K562 (cell line): Measurements from ENCODE around the gene C17orf50. TPM values are rescaled to one million over a fixed set of nuclear protein-coding genes. Genes with fewer than 3 reads are reported as not detected.

Experiments
- ATAC-seq: fragments of 200-7000 bp; cut with Tn5 transposase; 3 replicates; pipeline ENCODE4 v1.9.1; 2020; ENCODE audit warnings: moderate library complexity
- BruUV-seq: library from RNA; stranded (reverse); fragments of 400-500 nt; replicated peaks from 2 replicates; lab custom pipeline; 2021; lab: Mats Ljungman, UMichigan
- CTCF ChIA-PET: fragments of 300-600 bp; formaldehyde crosslinking; extraction: SDS; loops from one replicate; lab custom pipeline; 2021; ENCODE audit warnings: low intra/inter-chr PET ratio; lab: Yijun Ruan, JAX
- POLR2A ChIA-PET: fragments of 300-600, 350-650 bp; sonication (Branson Sonifier 250); formaldehyde crosslinking; extraction: SDS; loops from one replicate; lab custom pipeline; 2021; ENCODE audit warnings: antibody characterized with exemption, inconsistent platforms; lab: Yijun Ruan, JAX
- DNase-seq, 4 experiments: peaks; one replicate each; pipeline versions ENCODE4 v3.0.0 to v3.0.0-alpha.2; 2011 to 2018; ENCODE audit warnings: low spot score in 3 of 4, mixed read lengths in 3 of 4; ENCODE audit errors: extremely low read depth in 1 of 4
- FAIRE-seq: peaks from 2 replicates; lab custom pipeline; 2011; peaks lifted over from hg19 to GRCh38; lab: Jason Lieb, UNC
- H2AFZ ChIP-seq: 2 replicates; pipeline ENCODE4 v1.6.0; 2011; ENCODE audit warnings: low read depth, low read length, control low read depth, inconsistent platforms
- H3K27ac ChIP-seq: fragments of 200-600 bp; 3 replicates; pipeline ENCODE4 v1.8.0; 2011; ENCODE audit warnings: low read depth, mild to moderate bottlenecking, control low read depth, inconsistent platforms, low read length, moderate library complexity, mixed read lengths; ENCODE audit errors: extremely low read depth
- H3K27me3 ChIP-seq, 2 experiments: fragments of 300-600 bp in 1 of 2; 2 replicates in 1 of 2; 3 replicates in 1 of 2; pipeline versions ENCODE4 v1.6.0 to v1.8.0; 2011; ENCODE audit warnings: inconsistent platforms in 2 of 2, low read length in 2 of 2, mild to moderate bottlenecking in 1 of 2, mixed read lengths in 1 of 2, moderate library complexity in 1 of 2; ENCODE audit not compliant: control insufficient read depth in 2 of 2, insufficient read depth in 2 of 2
- H3K36me3 ChIP-seq: fragments of 300-600 bp; 3 replicates; pipeline ENCODE4 v1.8.0; 2011; ENCODE audit warnings: mild to moderate bottlenecking, low read length, inconsistent platforms; ENCODE audit not compliant: control insufficient read depth, insufficient read depth
- H3K4me1 ChIP-seq, 2 experiments: fragments of 200-600 bp in 1 of 2; replicated peaks in 1 of 2; 2 replicates in 1 of 2; 3 replicates in 1 of 2; pipeline versions ENCODE4 v1.5.1 to v1.8.0; 2011; ENCODE audit warnings: inconsistent platforms in 2 of 2, low read length in 2 of 2, mild to moderate bottlenecking in 1 of 2, mixed read lengths in 1 of 2, moderate library complexity in 1 of 2; ENCODE audit not compliant: control insufficient read depth in 2 of 2, insufficient read depth in 2 of 2
- H3K4me2 ChIP-seq: 2 replicates; pipeline ENCODE4 v1.6.1; 2011; ENCODE audit warnings: low read length, control low read depth, inconsistent platforms, mixed read lengths; ENCODE audit not compliant: insufficient read depth
- H3K4me3 ChIP-seq: fragments of 200-600 bp; sonication (generic), shearing (Covaris generic); 2 replicates; pipeline ENCODE4 v1.5.1; 2016; ENCODE audit warnings: control low read depth, inconsistent platforms
- H3K79me2 ChIP-seq: fragments of 200-600 bp; 3 replicates; pipeline ENCODE4 v1.8.0; 2011; ENCODE audit warnings: low read length, inconsistent platforms; ENCODE audit not compliant: control insufficient read depth, insufficient read depth
- H3K9ac ChIP-seq, 2 experiments: 2 replicates each; pipeline versions ENCODE4 v1.6.0 to v1.6.1; 2011; ENCODE audit warnings: low read depth in 2 of 2, low read length in 2 of 2, control low read depth in 1 of 2, inconsistent platforms in 1 of 2, mild to moderate bottlenecking in 1 of 2, mixed read lengths in 1 of 2; ENCODE audit not compliant: insufficient read depth in 1 of 2
- H3K9me1 ChIP-seq: one replicate; pipeline ENCODE4 v1.6.0; 2011; ENCODE audit warnings: inconsistent platforms, mild to moderate bottlenecking, low read length, moderate library complexity; ENCODE audit not compliant: control insufficient read depth, insufficient read depth
- H3K9me3 ChIP-seq: replicated peaks from 2 replicates; pipeline ENCODE4 v1.5.1; 2011; ENCODE audit warnings: low read depth, low read length, inconsistent platforms; ENCODE audit not compliant: control insufficient read depth, insufficient read depth
- H4K20me1 ChIP-seq: replicated peaks from 2 replicates; pipeline ENCODE4 v1.6.1; 2011; ENCODE audit warnings: low read length, inconsistent platforms, mixed read lengths; ENCODE audit not compliant: control insufficient read depth, insufficient read depth
- CREM ChIP-seq: IDR thresholded peaks from 2 replicates; pipeline ENCODE4 v1.6.1; 2014; ENCODE audit warnings: antibody characterized with exemption, low read depth
- HDGF ChIP-seq: fragments of 450-650 bp; IDR thresholded peaks from 2 replicates; pipeline ENCODE4 v1.6.1; 2016
- IFI16 ChIP-seq: fragments of 250-450 bp; sonication (Bioruptor Pico); IDR thresholded peaks from 2 replicates; pipeline ENCODE4 v2.1.2; 2022; ENCODE audit warnings: mild to moderate bottlenecking, inconsistent platforms
- MAZ ChIP-seq, 2 experiments: fragments of 450-650 bp in 1 of 2; sonication (generic) in 1 of 2; formaldehyde crosslinking; IDR thresholded peaks in 1 of 2; conservative IDR thresholded peaks in 1 of 2; 2 replicates each; pipeline versions ENCODE4 v1.4.0 to v1.5.0; 2020; ENCODE audit warnings: mild to moderate bottlenecking in 1 of 2, missing genetic modification reagents in 1 of 2
- MCM2 ChIP-seq: fragments of 450-650 bp; IDR thresholded peaks from 2 replicates; pipeline ENCODE4 v1.6.1; 2017; ENCODE audit warnings: low read depth, mild to moderate bottlenecking
- NCOA4 ChIP-seq: fragments of 450-650 bp; IDR thresholded peaks from 2 replicates; pipeline ENCODE4 v1.6.1; 2018; ENCODE audit warnings: mild to moderate bottlenecking; ENCODE audit not compliant: partially characterized antibody
- NEUROD1 ChIP-seq: fragments of 150-350 bp; IDR thresholded peaks from 2 replicates; pipeline ENCODE4 v1.6.1; 2014; ENCODE audit warnings: borderline replicate concordance, low read length, low read depth; ENCODE audit not compliant: partially characterized antibody
- PHF8 ChIP-seq: fragments of 200-600 bp; sonication (generic); IDR thresholded peaks from 2 replicates; pipeline ENCODE4 v1.6.1; 2012; ENCODE audit warnings: mixed run types, mild to moderate bottlenecking, inconsistent platforms, low read length, moderate library complexity, borderline replicate concordance
- POLR2G ChIP-seq: fragments of 200-400 bp; formaldehyde crosslinking; IDR thresholded peaks from 2 replicates; pipeline ENCODE4 v1.6.1; 2017; ENCODE audit warnings: low read depth, mild to moderate bottlenecking, antibody characterized with exemption, low read length, moderate library complexity
- RBM15 ChIP-seq: fragments of 200-400 bp; formaldehyde crosslinking; IDR thresholded peaks from 2 replicates; pipeline ENCODE4 v1.6.1; 2018; ENCODE audit warnings: mild to moderate bottlenecking, low read length, moderate library complexity; ENCODE audit not compliant: insufficient read depth
- ZNF551 ChIP-seq: fragments of 250-450 bp; sonication (Bioruptor Pico); IDR thresholded peaks from 2 replicates; pipeline ENCODE4 v1.5.0; 2021; ENCODE audit warnings: mild to moderate bottlenecking, moderate library complexity
- ZZZ3 ChIP-seq: fragments of 450-650 bp; IDR thresholded peaks from 2 replicates; pipeline ENCODE4 v1.6.1; 2016; ENCODE audit warnings: antibody characterized with exemption, mild to moderate bottlenecking, moderate library complexity
- WGBS: fragments of 100-300 bp; shearing (Covaris generic); methylation state at CpG from one replicate; pipeline ENCODE4 v1.1.6; 2016; ENCODE audit warnings: low coverage, mixed read lengths; ENCODE audit not compliant: insufficient coverage; ENCODE audit errors: missing lambda C conversion rate; 5-methylcytosine and 5-hydroxymethylcytosine counted together
- in situ Hi-C: fragments of 300-500 bp; cut with MboI; formaldehyde crosslinking; loops from 4 replicates; pipeline ENCODE4 v1.15.0; 2018; ENCODE audit warnings: inconsistent platforms, mixed read lengths
- intact Hi-C: fragments of 100-400 bp; cut with micrococcal nuclease; formaldehyde crosslinking; loops from 2 replicates; pipeline ENCODE4 v1.14.2; 2022
- polyA plus RNA-seq, 8 experiments: library from polyadenylated mRNA; depleted of rRNA in 4 of 8; stranded (reverse) in 5 of 8; unstranded in 3 of 8; fragments of >200 nt; fragmentation: Nextera tagmentation in 2 of 8; fragmentation: Illumina TruSeq in 1 of 8; extraction: Ambion mirVana in 2 of 8; extraction: Trizol in 1 of 8; gene quantifications; 2 replicates each; pipeline versions ENCODE4 v1.2.1 to v1.2.3, GENCODE V29; 2011 to 2014; ENCODE audit warnings: inconsistent platforms in 1 of 8, missing spikeins in 1 of 8
- total RNA-seq, 7 experiments: library from RNA; depleted of rRNA in 6 of 7; stranded (reverse); fragments of >200 nt in 6 of 7; fragmentation: Illumina TruSeq in 2 of 7; extraction: Trizol in 2 of 7; gene quantifications; 2 replicates each; pipeline versions ENCODE4 v1.2.1 to v1.2.3, GENCODE V29; 2011 to 2021; ENCODE audit warnings: low replicate concordance in 1 of 7
- TF ChIP-seq, protein P1 (sequence below), 3 experiments: fragments of 200-800 bp in 1 of 3; sonication (Bioruptor generic) in 1 of 3; sonication (generic) in 1 of 3; formaldehyde crosslinking in 1 of 3; IDR thresholded peaks; 2 replicates each; pipeline versions ENCODE4 v1.6.1 to v1.8.0; 2016 to 2022; ENCODE audit warnings: mild to moderate bottlenecking in 2 of 3, missing compliant biosample characterization in 2 of 3, missing genetic modification characterization in 2 of 3, missing genetic modification reagents in 1 of 3
- TF ChIP-seq, protein P2 (sequence below): fragments of 450-650 bp; IDR thresholded peaks from 2 replicates; pipeline ENCODE4 v1.6.1; 2017; ENCODE audit warnings: antibody characterized with exemption
- TF ChIP-seq, protein P3 (sequence below): fragments of 250-450 bp; sonication (Bioruptor Pico); IDR thresholded peaks from 2 replicates; pipeline ENCODE4 v1.8.0; 2021; ENCODE audit warnings: moderate library complexity, mild to moderate bottlenecking, inconsistent platforms
- TF ChIP-seq, protein P4 (sequence below): fragments of 200-800 bp; sonication (Bioruptor generic); IDR thresholded peaks from 2 replicates; pipeline ENCODE4 v1.6.1; 2017; ENCODE audit warnings: missing genetic modification characterization, missing compliant biosample characterization

C17orf50 gene
- total and polyA plus RNA-seq, 9 of the 15 experiments (the other 6 are each of a cell fraction or from before 2014, with no cell fraction given), result not detected

DNA sequence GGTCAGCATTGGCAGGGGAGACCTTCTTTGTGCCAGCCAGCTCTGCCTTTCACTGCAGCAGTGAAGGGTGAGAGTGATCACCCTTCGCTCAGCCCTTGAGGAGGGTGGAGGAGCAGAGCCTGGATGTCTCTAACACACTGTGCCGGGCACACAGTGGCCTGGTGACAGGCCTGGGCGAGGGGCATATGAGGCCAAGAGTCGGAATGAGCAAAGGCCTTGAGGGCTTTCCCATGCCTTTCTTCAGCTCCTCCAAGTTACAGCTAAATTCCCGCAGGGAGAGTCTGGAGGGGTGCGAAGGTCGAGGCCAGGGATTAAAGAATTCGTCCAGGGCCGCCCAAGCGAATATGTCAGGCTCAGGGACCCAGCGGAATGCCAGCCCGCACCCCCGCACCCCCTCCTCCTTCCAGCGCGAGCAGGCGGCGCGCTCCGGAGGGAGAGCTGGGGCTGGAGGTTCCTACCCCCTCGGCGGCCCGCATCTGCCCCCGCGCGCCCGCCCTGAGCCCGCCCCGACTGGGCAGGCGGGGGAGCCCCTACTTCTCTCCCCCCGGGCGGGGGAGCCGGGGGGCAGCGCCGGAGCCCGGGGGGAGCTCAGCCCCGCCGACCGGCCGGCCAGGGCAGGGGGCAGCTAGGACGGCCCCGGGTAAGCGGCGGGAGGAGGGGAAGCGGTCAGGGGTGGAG lies 29.3 kb upstream of the C17orf50 start, which contains the start of gene RASL10B:
RASL10B (plus strand) TSS at position 401 of the 678 bp plus-strand sequence. CDS start 3,546 bp downstream, outside the sequence.
- no TSS peak for BruUV-seq
- peaks cover 2% of the 10 kb centered on the region; the same call in 1 of the 2 replicates for H4K20me1 ChIP-seq
- POLR2A ChIA-PET, result interaction anchor here (1.6 kb wide), 1 partner anchor 10 kb away, joined by 6 read pairs; no protein-coding TSS in a partner anchor
- 38% methylated on average over 7 of the region's 44 CpGs for WGBS
- H3K4me2 ChIP-seq, result peak within 1 kb of the TSS; percentile 54; the same call in 1 of the 2 replicates
- ATAC-seq, result peak; percentile 89
- H3K9me3 ChIP-seq, result no peaks in the 10 kb centered on the region
- DNase-seq, result peak; percentile 56 to 93 (median 84)
- intact Hi-C loops, result loop anchor here (5.0 kb wide), 1 partner anchor 174 kb away; no protein-coding TSS in a partner anchor
- no peak within 1 kb of the TSS for H2AFZ ChIP-seq
- H3K9me1 ChIP-seq, result no peaks in the 10 kb centered on the region
- H3K9ac ChIP-seq, result peak within 1 kb of the TSS in 1 of 2 experiments; percentile 73; a peak in 2 of 4 replicates
- H3K36me3 ChIP-seq, result peaks cover 11% of the 10 kb centered on the region; the same call in 1 of the 3 replicates
- CTCF ChIA-PET, result interaction anchor here (0.5 kb wide), 1 partner anchor 36 kb away, joined by 3 read pairs; no protein-coding TSS in a partner anchor
- H3K79me2 ChIP-seq, result no peaks in the 10 kb centered on the region
- H3K27me3 ChIP-seq, result peaks cover 19 to 44% of the 10 kb centered on the region in 2 experiments; a peak in 4 of 5 replicates
- no peak within 1 kb of the TSS for H3K27ac ChIP-seq
- peaks cover 3 to 17% of the 10 kb centered on the region in 2 experiments; a peak in 3 of 5 replicates for H3K4me1 ChIP-seq
- in situ Hi-C loops, result loop anchor here (25.0 kb wide), 1 partner anchor 1294 kb away; no protein-coding TSS in a partner anchor
- peak within 1 kb of the TSS; percentile 41 for H3K4me3 ChIP-seq
- no peak for FAIRE-seq
- TF ChIP-seq HDGF (no peak), MCM2 (no peak), NCOA4 (no peak), NEUROD1 (peak; percentile 77), MAZ (CRISPR knock-in tag; conservative IDR thresholded peaks at IDR 0.05 in 1 of 2, IDR thresholded peaks at IDR 0.05 in 1 of 2) (peak in 1 of 2 experiments; percentile 43; a peak in 1 of 4 replicates), CREM (peak; percentile 39; the same call in 1 of the 2 replicates), POLR2G (peak; percentile 46; the same call in 1 of the 2 replicates), IFI16 (no peak), RBM15 (no peak), ZNF551 (CRISPR knock-in tag) (no peak), PHF8 (no peak), ZZZ3 (no peak)
- TF ChIP-seq, protein P1, sequence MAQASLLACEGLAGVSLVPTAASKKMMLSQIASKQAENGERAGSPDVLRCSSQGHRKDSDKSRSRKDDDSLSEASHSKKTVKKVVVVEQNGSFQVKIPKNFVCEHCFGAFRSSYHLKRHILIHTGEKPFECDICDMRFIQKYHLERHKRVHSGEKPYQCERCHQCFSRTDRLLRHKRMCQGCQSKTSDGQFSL (CRISPR knock-in tag; IDR thresholded peaks at IDR 0.05), result peak; percentile 48; the same call in 1 of the 2 replicates
- TF ChIP-seq, protein P1 (tag; IDR thresholded peaks at IDR 0.05), result peak in 1 of 2 experiments; percentile 45; a peak in 1 of 4 replicates
- TF ChIP-seq, protein P2, sequence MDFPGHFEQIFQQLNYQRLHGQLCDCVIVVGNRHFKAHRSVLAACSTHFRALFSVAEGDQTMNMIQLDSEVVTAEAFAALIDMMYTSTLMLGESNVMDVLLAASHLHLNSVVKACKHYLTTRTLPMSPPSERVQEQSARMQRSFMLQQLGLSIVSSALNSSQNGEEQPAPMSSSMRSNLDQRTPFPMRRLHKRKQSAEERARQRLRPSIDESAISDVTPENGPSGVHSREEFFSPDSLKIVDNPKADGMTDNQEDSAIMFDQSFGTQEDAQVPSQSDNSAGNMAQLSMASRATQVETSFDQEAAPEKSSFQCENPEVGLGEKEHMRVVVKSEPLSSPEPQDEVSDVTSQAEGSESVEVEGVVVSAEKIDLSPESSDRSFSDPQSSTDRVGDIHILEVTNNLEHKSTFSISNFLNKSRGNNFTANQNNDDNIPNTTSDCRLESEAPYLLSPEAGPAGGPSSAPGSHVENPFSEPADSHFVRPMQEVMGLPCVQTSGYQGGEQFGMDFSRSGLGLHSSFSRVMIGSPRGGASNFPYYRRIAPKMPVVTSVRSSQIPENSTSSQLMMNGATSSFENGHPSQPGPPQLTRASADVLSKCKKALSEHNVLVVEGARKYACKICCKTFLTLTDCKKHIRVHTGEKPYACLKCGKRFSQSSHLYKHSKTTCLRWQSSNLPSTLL, result no peak
- TF ChIP-seq, protein P3, sequence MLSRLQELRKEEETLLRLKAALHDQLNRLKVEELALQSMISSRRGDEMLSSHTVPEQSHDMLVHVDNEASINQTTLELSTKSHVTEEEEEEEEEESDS (CRISPR knock-in tag), result no peak
- TF ChIP-seq, protein P4, sequence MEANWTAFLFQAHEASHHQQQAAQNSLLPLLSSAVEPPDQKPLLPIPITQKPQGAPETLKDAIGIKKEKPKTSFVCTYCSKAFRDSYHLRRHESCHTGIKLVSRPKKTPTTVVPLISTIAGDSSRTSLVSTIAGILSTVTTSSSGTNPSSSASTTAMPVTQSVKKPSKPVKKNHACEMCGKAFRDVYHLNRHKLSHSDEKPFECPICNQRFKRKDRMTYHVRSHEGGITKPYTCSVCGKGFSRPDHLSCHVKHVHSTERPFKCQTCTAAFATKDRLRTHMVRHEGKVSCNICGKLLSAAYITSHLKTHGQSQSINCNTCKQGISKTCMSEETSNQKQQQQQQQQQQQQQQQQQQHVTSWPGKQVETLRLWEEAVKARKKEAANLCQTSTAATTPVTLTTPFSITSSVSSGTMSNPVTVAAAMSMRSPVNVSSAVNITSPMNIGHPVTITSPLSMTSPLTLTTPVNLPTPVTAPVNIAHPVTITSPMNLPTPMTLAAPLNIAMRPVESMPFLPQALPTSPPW (CRISPR knock-in tag), result peak; percentile 96
